ENCODE results near the gene GLIS1. TPM values are rescaled to one million over a fixed set of nuclear protein-coding genes. Genes with fewer than 3 reads are reported as not detected.
A peak's percentile ranks its signal among the peaks of the same experiment; 100 is the strongest.

Gene GLIS1
- total and polyA plus RNA-seq, 2 of the 8 experiments (the other 6 are each of a cell fraction or from before 2014, with no cell fraction given) = 0.15 to 0.22 TPM

DNA sequence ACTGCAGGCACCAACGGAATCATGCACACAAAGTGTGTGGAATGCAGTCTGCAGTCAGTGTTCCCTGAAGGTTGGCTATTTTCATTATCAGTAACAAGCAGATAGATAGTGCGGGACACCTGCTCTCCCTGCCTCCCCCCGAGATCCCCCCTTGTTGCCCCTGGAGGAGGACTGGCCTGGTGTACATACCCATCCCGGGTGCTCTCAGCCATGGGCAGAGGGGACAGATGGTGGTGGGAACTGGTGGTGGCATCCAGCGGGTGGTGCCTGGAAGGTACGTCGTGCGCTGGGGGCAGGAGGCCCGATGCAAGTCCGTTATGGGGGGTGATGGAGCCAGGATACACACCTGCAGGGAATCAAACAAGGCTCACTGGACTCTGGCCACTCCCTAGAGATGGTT lies 224.5 kb downstream of the GLIS1 start:
- Histone ChIP-seq H4K91ac (replicated peaks; ENCODE audit: insufficient read length, low read length) (no peak overlapping the region), H3K4me2 (ENCODE audit: insufficient read depth in 1 of 2, low read depth in 2 of 2, low read length in 2 of 2) (no peak overlapping the region), H3K79me1 (ENCODE audit: low read depth, low read length) (no peaks in the 10 kb centered on the region), H2BK20ac (ENCODE audit: low read length) (no peak overlapping the region), H3K9me3 (ENCODE audit: insufficient read depth in 2 of 2, low read depth in 1 of 2, low read length in 1 of 2) (no peaks in the 10 kb centered on the region), H3K4me3 (ENCODE audit: extremely low read depth in 1 of 4, insufficient read depth in 2 of 4, low read depth in 3 of 4, low read length in 4 of 4) (no peak overlapping the region), H4K5ac (ENCODE audit: insufficient read length, low read depth, low read length) (no peak overlapping the region), H3K14ac (ENCODE audit: insufficient read length) (no peak overlapping the region), H3K56ac (replicated peaks; ENCODE audit: insufficient read length, low read depth, low read length) (no peak overlapping the region), H3K27me3 (replicated peaks in 1 of 4; ENCODE audit: control insufficient read depth in 3 of 4, extremely low read depth in 1 of 4, insufficient read depth in 3 of 4, low read length in 3 of 4) (no peaks in the 10 kb centered on the region), H2BK5ac (ENCODE audit: low read depth, low read length) (no peak overlapping the region), H4K8ac (ENCODE audit: extremely low read depth, insufficient read depth, low read length) (0 out of 2 replicates have a peak overlapping the region, but pooled peaks have one; percentile 31), H3K23me2 (ENCODE audit: low read depth, low read length) (no peaks in the 10 kb centered on the region), H3K9ac (replicated peaks in 1 of 4; ENCODE audit: extremely low read depth in 1 of 4, low read depth in 3 of 4, low read length in 3 of 4) (no peak overlapping the region), H4K20me1 (replicated peaks in 1 of 2; ENCODE audit: control insufficient read depth in 1 of 2, insufficient read depth in 2 of 2, low read length in 2 of 2) (no peaks in the 10 kb centered on the region), H3K4me1 (replicated peaks in 1 of 4; ENCODE audit: control insufficient read depth in 3 of 4, insufficient read depth in 4 of 4, low read length in 3 of 4) (peaks cover 0 to 3% (median 1%) of the 10 kb centered on the region in 4 experiments; a peak in 1 of 7 replicates), H3K79me2 (ENCODE audit: control insufficient read depth in 1 of 2, insufficient read depth in 2 of 2, low read length in 2 of 2) (no peaks in the 10 kb centered on the region), H2BK120ac (replicated peaks; ENCODE audit: low read depth, low read length) (no peak overlapping the region), H3K4ac (replicated peaks; ENCODE audit: insufficient read length, low read depth, low read length) (no peak overlapping the region), H2AFZ (ENCODE audit: low read length) (no peak overlapping the region), H3K27ac (ENCODE audit: low read depth, low read length) (no peak overlapping the region), H3K23ac (ENCODE audit: insufficient read length) (no peak overlapping the region), H2BK12ac (ENCODE audit: low read depth, low read length) (no peak overlapping the region), H2BK15ac (ENCODE audit: low read length) (no peak overlapping the region), H3K36me3 (ENCODE audit: control insufficient read depth in 2 of 4, insufficient read depth in 4 of 4, low read length in 3 of 4) (no peaks in the 10 kb centered on the region), H3K18ac (ENCODE audit: extremely low read depth, low read length) (no peak overlapping the region), H2AK5ac (ENCODE audit: low read depth, low read length) (no peak overlapping the region)
- WGBS, 2 experiments (ENCODE audit: extremely low coverage in 1 of 2, insufficient coverage in 1 of 2, insufficient read length in 1 of 2, insufficient replicate concordance in 2 of 2, low coverage in 1 of 2, low lambda C conversion rate in 2 of 2, missing lambda C conversion rate in 1 of 2) = 97% methylated on average over 10 of the region's 10 CpGs; no CpG with 5 or more reads in 1 of the 2 experiments
- DNase-seq (ENCODE audit: low read depth in 1 of 2, low spot score in 2 of 2) (no peak), FAIRE-seq (no peak)
- ChIA-PET CTCF (ENCODE audit: partially characterized antibody) (no interaction called here), POLR2A (ENCODE audit: partially characterized antibody) (no interaction called here)
- TF ChIP-seq SIN3A (conservative IDR thresholded peaks at IDR 0.05 in 1 of 2, IDR thresholded peaks at IDR 0.05 in 1 of 2; ENCODE audit: low read depth in 1 of 2, low read length in 2 of 2) = no peak
- no peak for TF ChIP-seq EP300 (IDR thresholded peaks at IDR 0.05; ENCODE audit: borderline replicate concordance in 1 of 2, low read depth in 2 of 2, low read length in 2 of 2)
- TF ChIP-seq HDAC2 (IDR thresholded peaks at IDR 0.05; ENCODE audit: borderline replicate concordance in 1 of 2, low read depth in 2 of 2, low read length in 2 of 2) = no peak
- TF ChIP-seq, protein P1, sequence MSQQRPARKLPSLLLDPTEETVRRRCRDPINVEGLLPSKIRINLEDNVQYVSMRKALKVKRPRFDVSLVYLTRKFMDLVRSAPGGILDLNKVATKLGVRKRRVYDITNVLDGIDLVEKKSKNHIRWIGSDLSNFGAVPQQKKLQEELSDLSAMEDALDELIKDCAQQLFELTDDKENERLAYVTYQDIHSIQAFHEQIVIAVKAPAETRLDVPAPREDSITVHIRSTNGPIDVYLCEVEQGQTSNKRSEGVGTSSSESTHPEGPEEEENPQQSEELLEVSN (IDR thresholded peaks at IDR 0.05) = no peak
- TF ChIP-seq SP1 (IDR thresholded peaks at IDR 0.05; ENCODE audit: low read depth, low read length) = no peak
- no peak for TF ChIP-seq FOSL1 (IDR thresholded peaks at IDR 0.05; ENCODE audit: insufficient read depth, low read depth, low read length)
- no peak for TF ChIP-seq PHF8 (conservative IDR thresholded peaks at IDR 0.05; ENCODE audit: low read depth, low read length)
- TF ChIP-seq HDAC6 (IDR thresholded peaks at IDR 0.05; ENCODE audit: low read depth, low read length) = no peak
- TF ChIP-seq RXRA (IDR thresholded peaks at IDR 0.05; ENCODE audit: insufficient read depth, low read depth, low read length) = no peak
- TF ChIP-seq GABPA (IDR thresholded peaks at IDR 0.05; ENCODE audit: borderline replicate concordance, insufficient read depth, low read length) = no peak
- no peak for TF ChIP-seq BACH1 (IDR thresholded peaks at IDR 0.05; ENCODE audit: low read length)
- TF ChIP-seq SAP30 (IDR thresholded peaks at IDR 0.05; ENCODE audit: insufficient read depth, insufficient replicate concordance, low read length) = no peak
- no peak for TF ChIP-seq JUN (IDR thresholded peaks at IDR 0.05; ENCODE audit: low read depth, low read length)

Measured in H1 (cell line).